GM19025 (cell line): ENCODE data around the gene CASP1.
A peak's percentile ranks its signal among the peaks of the same experiment; 100 is the strongest.

ENCODE experiments used
- ATAC-seq: cut with Tn5 transposase; IDR thresholded peaks from one replicate; pipeline ENCODE4 v1.9.1; 2021; ENCODE audit warnings: mild to moderate bottlenecking, low read depth, moderate library complexity; ENCODE audit not compliant: unreplicated experiment

CASP1 gene

DNA sequence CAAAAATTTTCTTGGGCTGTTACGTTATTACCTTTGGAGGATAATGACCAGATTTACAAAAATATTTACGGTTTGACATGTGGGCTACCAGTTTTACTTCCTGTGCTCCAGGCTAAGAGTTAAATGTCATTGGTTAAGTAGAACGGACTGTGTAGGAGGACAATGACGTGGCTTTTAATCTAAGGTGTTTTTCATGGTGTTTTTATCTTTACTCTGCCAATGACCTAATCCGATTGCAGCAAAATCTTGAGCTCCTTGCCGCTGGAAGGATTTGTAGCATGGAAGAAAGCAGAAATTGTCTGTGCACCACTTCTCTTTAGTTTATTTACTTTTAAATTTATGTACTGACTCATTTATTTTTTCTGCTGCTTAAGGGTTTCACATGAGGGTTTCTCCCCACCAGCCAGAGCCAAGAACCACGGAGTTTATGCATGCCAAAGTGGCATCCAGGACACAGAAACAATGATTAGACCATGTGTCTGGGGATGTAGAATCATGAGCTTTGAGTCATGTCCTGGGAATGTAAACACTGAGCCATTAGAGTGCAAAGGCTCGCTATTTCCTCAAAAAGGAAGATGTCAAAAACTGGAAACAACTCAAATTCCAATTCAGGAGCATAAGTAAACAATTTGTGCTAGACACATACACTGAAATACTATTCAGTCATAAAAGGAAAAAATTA lies 12.1 kb upstream of the CASP1 start:
- ATAC-seq: no peak

DNA sequence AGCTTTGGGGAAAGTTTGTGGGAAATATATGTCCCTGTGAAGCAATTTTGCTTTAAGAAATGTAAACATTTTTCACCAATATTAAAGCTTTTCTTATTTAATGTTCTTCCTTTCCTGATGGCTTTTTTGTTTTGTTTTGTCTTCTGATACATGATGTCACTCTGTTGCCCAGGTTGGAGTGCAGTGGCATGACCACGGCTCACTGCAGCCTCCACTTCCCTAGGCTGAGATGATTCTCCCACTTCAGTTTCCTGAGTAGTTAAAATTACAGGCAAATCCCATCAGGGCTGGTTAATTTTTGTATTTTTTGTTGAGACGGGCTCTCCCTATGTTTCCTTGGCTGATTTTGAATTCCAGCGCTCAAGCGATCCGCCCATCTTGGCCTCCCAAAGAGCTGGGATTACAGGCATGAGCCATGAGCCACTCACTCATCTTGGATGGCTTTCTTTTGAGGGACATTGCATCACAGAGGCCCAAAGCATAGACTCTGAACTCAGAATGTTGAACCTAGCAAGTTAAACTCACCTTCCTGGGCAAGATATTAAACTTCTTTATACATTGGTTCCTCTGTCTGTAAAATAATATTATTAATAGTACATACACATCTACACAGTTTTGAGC lies 10.8 kb upstream of the CASP1 start:
- no peak for ATAC-seq

DNA sequence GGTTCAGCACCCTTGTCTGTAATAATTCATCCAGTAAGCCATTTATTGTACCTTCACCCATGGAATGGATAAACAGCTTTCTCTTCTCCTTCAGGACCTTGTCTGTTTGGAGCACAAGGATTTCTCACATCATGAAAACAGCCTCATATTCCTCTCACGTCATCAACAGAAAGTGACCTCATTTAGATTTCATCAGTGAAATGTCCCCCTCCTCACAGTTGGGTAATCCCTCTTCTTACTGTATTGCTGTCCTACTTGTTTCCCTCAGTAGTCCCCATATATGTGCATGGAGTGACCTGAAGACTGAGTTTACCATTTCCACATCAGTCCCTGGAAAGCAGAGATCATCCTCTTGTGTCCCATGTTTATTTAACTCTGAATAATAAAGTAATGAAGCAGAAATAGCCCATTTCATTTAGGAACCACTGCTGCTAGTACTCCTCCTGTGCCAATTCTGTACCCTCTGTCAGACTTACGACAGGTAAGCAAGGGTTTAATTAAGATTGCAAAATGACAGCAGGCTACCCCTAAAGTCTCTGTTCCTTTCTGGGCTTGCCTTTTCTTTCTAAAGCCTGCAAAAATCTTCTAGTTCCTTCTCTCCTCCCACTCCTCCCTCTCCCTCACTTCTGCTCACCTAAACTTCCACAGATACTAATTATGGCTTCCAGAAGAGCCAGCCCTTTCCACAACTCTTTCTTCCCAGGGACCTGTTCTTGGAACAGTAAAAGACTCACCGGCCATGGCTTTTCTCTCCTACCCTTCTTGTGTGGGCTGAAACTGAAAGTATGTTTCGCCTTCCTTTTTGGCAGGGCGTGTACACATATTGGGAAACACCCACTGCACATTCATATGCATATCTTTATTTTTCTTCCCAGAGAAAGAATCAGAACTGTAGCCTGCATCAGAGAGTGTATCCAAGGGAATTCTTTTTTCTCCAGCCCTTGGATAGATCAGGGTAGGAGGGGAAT lies 9.9 kb upstream of the CASP1 start, which contains the start of gene CARD16:
CARD16 (minus strand) TSS at position 779 of the 968 bp plus-strand sequence; CDS start at position 741, 38 bp downstream.
- peak; percentile 99 for ATAC-seq

DNA sequence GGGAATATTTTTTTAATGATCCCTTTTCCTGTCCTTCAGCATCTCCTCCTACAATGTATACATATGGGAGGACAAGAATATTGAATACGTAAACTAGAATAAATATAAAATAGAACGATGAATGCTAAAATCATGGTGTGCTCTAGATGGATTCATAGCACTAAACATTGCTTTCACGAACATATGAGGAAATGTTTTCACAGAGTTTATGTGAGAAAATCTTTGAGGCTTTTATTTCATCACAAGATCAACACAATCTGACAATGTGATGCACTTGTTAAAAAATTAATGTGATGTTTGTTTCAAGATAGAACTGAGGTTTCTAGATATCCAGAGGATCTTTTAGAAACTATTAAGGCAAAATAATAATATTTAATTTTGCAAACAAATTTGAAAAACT lies 7.2 kb upstream of the CASP1 start:
- no peak for ATAC-seq

DNA sequence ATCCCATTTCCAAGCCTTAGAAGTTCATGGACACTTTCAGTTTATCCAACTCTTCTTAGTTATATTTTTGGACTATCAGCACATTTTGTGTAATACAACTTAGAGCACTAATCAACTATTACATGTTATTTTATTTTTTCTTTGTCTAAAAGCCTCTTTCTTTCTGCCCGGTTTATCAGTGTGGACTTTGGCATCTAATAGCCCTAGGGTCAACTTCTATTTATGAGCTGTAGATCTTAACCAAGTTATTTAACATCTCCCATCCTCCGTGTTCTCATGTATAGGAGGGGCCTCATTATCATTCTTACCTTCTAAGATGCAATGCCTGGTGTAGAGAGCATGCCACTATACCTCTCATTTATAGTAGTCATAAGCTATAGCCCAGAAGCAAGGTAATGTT lies 5.8 kb upstream of the CASP1 start:
- no peak for ATAC-seq

DNA sequence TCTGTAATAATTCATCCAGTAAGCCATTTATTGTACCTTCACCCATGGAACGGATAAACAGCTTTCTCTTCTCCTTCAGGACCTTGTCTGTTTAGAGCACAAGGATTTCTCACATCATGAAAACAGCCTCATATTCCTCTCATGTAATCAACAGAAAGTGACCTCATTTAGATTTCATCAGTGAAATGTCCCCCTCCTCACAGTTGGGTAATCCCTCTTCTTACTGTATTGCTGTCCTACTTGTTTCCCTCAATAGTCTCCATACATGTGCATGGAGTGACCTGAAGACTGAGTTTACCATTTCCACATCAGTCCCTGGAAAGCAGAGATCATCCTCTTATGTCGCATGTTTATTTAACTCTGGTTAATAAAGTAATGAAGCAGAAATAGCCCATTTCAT lies 556 bp downstream of the CASP1 start:
- peak; percentile 6 for ATAC-seq

DNA sequence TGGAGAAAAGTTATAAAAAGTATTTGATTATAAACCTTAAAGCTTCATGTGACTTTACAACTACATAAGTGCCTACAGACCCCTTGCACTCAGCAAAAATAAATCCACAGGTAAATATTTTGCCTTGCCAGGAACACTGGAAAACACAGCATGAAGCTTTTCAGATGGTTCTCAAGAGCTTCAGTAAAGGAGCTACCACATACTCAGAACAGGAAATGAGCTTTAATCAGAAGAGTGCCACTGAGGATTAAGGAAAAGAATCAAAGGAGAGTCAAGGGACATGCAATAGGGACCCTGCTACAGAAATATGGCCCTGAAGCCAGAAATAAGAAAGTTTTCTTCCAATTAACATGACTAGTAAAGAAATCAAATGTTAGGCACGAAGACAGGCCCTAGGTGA lies 1.2 kb downstream of the CASP1 start:
- ATAC-seq: no peak

DNA sequence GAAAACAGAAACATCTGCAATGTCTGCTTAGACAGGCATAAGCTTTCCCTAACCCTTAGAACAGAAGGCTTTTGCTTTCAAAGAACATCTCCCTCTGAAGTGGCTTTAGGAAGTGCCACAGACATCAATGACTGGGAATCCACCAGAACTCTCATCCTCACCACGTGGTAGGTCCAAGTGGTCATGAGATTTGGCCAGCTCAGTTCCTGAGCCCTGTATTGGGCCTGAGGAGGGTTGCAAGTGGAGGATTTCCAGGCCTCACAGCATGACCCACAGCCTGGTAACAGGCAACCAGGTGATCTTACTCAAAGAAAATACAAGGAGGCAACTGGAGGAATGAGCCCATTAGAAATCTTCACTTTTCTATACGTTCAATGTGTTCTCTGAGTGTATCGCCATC lies 1.6 kb downstream of the CASP1 start:
- ATAC-seq: no peak

DNA sequence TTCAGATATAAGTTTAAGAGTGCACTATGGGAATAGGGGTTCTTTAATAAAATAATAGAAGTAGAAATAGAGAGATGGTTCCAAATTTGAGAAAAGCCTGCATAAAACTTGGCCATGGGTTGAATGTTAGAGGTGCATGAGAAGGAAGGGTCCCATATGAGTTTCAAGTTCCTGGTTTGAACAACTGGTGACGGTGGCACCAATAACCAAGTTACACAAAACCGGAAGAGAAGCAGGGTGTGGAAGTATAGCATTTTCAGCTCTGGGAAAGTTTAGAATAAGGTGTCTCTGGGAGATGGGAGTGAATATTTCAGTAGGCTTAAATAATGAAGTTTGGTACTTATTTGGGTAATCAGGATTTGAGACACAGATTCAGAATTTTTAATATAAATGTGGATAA lies 2.4 kb downstream of the CASP1 start:
- ATAC-seq: no peak

DNA sequence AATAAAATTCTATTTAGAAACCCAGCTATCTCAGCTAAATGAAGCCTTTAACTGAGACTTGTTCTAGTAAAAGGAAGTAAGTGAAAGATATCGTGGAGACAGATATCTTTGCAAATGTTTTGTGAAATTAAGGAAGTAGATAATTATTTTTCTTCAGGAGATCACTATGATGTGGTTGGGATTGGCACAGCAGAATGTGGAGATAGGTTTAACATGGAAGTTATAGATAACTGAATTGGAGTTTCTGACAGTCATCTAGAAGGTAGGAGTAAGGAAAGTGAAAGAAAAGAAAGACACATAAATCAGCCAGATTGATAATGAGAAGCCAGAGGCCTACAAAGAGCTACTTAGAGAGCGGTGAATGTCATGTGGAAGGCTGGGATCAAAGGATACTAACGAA lies 7.3 kb downstream of the CASP1 start:
- ATAC-seq: no peak

DNA sequence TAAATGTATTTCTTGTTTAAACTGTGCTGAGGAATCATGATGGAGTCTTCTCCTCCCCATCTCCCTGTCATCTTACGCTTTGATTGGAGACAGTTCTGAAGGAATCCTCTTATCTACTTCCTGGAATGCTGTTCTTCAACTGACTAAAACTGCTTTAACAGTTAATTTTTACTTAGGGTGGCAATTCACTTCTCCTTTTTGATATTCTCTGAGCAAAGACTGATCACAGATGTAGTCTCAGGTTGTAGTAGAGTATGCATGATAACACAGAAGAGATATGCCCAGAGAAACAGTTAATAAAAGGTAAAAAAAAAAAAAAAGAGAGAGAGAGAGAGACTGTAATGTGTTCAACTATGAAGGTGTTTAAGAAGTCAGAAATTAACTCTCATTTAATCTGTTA lies 10.6 kb downstream of the CASP1 start:
- no peak for ATAC-seq

DNA sequence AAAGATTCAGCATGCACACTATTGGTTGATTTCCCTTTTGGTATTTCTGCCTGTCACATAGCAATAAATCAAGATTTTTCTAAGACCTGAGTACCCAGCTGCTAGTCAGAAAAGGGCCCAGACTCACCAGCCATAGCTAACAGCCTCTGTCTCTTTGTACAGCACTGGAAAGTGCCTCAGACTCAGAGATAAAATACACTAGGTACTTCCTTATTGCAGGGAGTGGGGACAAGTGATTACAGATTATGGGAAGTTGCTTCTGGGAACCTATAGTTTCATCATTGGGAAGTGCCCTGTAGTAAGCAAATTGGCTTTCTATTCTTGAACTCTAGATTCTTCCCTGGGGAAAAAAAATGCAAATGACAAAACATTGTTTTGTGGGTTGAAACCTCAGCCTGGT lies 11.9 kb downstream of the CASP1 start, which contains the start of gene CASP5:
CASP5 (minus strand) TSS at position 166 of the 400 bp plus-strand sequence; CDS start at position 134, 32 bp downstream.
- ATAC-seq: no peak

DNA sequence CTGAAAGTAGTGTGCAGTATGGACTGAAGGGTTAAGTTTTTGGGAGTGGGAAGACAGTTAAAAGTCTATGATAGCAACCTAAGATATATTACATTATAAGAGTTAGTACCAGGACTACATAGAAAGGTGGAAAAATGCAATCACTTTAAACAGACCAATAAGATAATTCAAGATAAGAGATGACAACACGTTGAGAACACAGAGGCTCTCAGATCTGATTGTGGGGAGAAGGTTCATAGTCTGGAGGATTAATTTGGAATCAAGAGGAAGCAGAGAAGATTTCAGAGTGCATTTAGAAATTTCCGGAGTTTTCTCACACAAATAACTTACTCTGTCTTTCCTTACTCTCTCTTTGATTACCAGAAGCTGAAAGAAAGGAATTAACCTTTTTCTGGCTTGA lies 12.4 kb downstream of the CASP1 start:
- ATAC-seq: no peak

DNA sequence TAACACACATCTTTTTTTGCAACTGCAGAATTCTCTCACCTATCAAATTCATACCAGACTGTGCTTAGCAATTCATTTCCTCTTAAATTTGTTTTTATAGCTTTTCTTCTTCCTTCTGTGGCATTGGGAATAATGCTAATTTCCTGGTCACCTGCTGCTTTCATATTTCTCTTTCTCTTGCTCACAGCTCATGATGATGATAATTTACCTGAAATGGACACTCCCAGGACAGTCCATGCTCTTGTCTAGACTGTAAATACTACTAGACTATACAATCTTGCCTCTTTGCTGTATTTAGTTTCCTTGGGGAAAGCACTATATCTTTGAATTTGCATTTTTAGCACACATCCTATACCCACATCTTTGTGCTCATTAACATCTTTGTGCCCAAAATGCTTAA lies 27.5 kb downstream of the CASP1 start:
- ATAC-seq: no peak

DNA sequence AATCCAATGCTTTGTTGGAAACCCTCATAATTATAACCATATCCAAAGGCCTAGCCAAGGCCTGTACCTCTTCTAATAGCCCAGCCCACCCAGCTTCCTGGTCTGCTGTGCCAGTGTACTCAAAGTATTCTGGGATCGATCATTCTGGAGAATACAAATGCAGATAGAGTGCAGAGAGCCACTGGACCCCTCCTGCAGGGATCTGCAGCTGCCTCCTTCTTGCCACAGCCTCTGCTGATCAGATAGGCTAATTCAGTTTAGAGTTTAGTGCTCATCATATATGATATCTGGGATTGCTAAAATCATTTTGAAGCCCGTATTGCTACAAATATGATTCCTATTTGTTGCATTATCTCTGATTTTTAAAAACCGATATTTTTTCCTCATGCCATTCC lies 29.5 kb downstream of the CASP1 start:
- no peak for ATAC-seq

DNA sequence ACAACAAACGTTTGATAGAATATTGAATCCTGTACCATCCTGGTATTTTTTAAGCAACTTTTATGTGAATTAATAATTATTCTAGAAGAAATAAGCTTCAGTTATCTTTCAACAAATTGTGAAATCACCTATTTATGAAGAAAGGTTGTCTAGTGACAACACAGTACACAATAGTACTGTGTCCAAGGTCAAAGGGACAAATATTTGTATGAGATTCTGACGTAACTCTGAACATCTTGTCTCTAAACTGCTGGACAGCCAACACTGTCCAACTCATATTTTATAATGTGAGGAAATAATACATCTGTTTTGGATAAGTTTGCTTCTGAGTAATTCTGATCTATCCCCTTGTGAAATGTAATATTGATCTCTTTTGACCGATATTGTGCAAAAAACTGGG lies 30.9 kb downstream of the CASP1 start:
- no peak for ATAC-seq

DNA sequence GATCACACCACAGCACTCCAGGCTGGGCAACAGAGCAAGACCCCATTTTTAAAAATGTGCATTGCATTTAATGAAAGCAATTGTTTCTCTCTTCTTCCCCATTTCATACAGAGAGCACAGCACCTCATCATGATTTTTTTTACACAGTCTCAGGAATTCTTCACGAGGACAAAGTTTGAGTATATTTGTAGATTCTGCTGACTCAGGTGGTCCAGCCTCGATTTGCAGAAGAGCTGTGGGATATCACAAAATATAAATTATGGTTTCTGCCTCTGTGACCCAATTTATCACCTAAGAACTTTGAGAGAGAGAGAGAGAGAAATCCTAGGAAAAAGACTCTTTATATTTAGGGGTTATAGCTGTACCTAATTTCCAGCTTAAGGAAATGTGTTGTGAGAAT lies 31.8 kb downstream of the CASP1 start:
- no peak for ATAC-seq

DNA sequence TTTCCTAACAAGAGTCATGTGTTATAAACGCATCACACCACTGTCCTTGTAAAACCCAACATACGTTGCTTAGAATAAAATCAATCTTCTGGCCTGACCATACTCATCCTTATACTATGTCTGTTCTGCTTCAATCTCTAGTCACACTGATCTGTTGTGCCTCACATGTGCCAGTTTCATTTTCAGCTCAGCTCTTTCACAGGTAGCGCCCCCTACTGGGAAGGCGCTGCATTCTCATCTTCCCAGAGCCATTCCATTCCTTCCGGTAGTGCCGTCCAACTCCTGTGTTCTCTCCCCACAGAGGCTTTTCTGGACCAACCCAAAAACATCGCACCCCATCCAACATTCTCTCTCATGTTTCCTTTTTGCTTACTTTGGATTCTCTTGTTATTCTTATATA lies 34.1 kb downstream of the CASP1 start:
- ATAC-seq: peak; percentile 70

DNA sequence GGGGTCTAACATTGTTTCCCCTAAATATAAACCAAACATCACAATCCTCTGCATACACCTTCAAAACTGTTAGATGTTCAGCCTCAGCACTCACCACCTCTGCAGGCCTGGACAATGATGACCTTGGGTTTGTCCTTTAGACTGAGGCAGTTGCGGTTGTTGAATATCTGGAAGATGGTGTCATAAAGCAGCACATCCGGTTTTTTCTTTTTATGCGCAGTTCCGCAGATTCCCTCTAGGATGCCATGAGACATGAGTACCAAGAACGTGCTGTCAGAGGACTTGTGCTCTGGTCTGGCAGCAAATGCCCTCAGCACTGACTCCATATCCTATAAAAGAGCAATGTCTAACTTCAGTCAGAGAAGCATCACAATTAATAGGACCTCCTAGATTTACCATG lies 34.8 kb downstream of the CASP1 start:
- ATAC-seq: no peak

DNA sequence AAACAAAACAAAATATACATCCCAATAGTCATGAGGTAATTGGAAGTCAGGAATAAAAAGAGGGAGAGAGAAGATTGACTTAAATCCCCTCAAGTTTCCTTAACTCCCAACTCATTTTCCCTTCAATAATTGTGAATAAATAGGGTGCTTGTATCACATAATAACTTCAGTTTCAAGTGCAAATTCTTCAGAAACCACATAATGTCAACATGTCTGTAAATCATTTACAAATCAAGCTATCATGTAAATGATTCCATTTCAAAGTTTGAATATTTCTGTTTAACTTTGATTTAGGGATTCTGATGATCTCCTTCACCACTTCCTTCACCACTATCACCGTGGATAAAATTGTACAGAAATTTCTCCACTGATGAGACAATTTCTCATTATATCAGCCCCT lies 35.2 kb downstream of the CASP1 start:
- ATAC-seq: no peak

DNA sequence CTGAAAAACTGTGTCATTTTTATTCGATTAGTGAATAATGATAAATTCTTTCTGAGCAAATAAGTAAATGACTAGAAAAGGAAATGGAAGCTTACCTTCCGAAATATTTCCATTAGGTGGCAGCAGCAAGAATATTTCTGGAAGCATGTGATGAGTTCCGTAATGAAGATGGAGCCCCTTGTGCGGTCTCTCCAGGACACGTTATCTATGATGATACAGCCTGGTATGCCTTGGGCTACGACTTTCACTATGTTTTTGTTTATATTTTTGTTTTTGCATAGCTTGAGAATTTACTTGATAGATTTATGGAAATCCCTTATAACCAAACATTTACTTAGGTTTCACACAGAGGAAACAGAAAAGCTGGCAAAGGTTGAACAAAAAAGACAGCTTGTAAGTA lies 37.7 kb downstream of the CASP1 start:
- ATAC-seq: no peak
